GM19035 (cell line): ENCODE measurements around the gene PGP.

Experiments
- ATAC-seq: cut with Tn5 transposase; IDR thresholded peaks from one replicate; pipeline ENCODE4 v1.9.1; 2021; ENCODE audit not compliant: unreplicated experiment

Gene PGP

DNA sequence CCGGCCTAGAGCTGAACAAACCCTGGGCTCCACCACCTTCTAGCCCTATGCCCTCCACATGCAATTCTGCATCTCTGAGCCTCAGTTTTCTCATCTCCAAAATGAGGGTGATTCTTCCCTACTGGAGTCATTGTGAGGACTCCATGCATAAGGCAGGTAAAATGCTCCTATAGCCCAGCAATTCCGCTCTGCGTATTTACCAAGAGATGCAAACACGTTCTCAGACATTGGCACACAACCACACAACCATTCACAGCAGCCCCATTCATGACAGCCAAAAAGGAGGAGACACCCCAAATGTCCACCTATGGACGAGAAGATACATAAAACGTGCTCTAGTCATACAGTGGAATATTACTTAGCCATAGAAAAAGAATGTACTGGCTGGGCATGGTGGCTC, 14.3 kb downstream of the PGP start:
- no peak for ATAC-seq

DNA sequence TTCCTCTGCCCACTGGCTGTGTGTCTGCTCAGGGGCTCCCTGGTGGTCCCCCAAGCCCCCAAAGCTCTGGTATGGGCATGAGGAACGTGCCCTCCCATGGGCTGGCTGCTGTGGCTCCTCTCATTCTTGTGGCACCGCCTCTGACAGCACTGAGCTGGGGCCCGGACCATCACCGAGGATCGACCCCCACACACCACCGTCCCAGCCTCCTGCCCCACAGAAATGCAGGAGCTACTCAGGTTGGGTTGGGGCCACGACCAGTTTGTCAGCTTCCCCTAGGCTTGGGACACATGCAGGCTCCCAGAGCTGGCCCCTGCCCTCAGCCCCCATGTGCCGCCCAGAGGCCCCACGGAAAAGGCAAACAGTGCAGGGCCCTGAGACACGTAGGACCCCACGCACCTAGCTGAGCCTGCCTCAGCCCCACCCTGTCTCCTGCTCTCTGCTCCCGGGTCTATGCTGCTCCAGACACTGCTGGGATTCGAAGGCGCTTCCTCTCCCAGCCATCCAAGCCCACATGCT, 15.0 kb downstream of the PGP start:
- no peak for ATAC-seq

DNA sequence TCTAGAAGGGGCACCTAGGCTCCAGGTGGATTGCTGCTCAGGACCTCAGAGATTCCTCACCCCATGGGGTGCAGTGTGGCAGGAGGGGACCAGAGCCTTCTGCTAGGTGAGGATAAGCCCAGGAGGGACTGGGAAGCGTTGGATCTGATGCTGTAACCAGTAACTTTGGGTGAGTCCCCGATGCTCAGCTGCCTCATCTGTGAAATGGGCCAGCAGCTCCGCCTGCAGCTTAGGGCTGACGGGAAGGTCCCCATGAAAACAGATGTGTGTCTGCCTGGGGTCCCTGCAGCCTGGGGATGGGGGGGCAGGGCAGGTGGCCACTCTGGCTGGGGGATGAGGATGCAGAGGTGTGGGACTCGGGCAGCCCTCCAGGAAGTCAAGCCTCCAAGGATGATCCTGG, 15.5 kb downstream of the PGP start:
- no peak for ATAC-seq

DNA sequence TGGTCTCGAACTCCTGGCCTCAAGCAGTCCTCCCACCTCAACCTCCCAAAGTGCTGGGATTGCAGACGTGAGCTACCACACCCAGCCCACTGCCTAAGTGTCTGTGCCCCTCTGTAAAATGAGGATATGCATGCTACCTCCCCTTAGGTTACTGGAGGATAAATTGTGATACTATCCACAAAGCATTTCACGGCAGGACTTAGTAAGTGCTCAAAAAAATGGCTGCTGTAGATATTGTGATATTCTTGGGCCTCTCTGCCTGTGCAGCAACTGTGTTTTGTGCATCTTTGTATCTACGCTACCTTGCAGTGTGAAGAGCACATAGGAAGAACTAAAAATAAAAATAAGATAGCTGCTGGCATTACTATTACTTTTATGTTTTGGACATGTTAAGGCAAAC, 16.4 kb downstream of the PGP start:
- no peak for ATAC-seq

DNA sequence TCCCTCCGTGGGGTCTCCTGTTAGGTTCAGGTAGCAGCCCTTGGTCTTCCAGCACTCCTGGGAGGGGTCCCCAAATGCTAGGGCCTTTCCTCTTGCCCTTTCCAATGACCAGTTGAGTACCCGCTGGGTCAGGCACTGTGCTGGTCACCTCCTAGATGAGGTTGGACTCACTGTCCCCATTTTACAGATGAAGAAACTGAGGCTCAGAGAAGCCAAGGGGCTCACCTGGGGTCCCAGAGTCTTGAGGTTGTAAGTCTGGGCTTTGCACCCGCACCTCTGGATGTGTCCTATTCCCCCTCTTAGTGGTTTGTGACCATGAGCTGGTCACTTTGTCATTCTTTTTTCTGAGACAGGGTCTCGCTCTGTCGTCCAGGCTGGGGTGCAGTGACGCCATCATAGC, 16.9 kb downstream of the PGP start:
- no peak for ATAC-seq

DNA sequence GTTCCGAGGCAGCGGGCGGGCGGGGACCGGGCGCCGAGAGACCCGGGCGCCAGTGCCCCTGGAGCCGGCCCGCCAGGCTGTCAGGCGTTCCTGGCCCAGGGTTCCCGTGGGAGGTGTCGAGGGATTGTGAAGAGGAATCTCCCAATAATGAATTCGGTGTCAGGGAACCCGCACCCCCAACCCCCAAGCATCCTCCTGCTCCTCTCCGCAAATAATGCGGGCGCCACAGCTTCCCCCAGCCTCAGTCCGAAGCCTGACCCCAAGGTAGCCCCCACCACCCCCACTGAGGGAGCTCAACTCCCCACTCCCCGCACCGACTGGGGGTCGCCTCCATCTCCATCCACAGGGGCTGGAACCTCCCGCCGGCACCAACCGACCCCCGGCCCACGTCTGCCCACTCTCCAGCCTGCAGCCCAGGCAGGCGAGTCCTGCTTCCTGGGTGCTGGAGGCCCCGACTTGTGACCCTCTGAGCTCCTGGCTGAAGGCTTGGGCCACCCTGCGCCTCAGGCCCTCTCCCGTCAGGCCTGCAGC, 17.6 kb downstream of the PGP start:
- no peak for ATAC-seq

DNA sequence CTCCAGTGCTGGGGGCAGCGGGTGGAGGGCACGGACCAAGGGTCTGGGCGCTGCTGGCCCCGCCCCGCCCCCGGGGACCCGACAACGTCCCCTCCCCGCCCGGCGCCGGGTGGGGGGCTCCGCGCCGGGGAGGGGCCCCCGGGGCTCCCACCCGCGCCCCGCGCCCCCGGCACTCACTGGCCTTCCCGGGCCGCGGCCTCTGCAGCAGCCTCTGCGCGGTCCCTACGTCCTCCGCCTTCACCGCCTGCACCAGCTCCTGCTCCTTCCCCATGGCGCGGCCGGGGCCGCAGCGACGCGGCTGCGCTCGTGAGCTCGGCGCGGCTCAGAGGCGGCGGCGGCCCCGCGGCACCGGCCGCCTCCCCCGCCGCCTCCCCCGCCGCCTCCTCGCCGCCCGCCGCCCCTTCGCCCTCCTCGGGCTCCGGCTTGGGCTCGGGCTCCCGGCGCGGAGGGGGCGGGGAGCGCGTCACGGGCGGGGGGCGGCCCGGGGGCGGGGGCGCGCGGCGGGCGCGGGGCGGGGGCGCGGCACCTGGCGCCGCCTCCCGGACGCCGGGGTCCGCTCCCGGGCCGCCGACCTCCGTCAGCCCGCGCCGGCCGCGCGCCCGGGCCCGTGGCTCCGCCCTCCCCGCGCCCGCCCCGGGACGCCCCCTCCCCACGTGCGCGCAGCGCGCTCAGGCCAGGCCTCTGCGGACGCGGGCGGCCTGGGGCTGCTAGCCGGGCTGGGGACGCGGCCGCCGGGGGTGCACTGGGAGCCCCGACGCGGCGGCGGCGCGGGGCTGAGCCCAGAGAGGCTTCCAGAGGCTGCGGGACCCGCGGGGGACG, 18.3 kb downstream of the PGP start, which contains the start of gene CASKIN1:
Gene CASKIN1, minus strand, starts transcription at position 444 of the 819 bp plus-strand sequence. Its CDS starts 173 bp downstream, at position 271.
- ATAC-seq, result no peak

DNA sequence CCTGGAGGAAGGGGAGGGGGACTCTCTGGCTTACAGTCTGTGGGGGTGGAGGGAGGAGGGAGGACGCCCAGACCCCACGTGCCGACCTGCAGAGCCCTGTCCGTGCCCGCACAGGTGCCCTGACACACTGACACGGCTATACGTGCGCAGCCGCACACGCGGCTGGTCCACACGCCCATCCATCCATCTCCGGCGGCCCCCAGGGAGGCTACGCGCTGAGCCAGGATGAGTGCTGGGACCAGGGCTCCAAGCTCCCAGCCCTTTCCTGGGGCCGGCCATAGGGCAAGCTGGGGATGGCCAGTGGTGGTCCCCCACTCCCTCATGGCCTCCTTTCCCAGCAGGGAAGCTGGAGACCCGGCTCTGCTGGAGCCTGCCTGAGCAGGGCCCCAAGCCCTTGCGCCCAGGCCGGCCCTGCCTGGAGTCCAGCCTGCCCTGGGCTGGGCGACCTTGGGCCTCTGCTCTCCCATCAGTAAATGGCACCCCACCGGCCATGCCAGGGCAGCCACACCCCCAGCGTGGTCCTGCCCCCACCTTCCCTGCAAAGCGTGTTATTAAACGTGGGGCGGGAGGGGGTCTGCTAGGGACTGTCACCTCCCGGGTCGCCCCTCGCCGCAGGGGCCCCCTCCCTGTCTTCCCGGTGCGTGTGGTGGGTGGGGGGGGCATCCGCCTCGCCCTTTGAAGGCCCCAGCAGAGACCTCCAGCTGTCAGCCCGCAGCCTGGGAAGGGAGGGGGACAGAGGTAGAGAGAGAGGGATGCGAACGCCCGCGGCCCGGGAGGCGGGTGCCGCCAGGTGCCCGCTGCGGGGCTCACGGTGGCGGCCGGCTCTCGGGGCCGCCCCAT, 19.1 kb downstream of the PGP start:
- ATAC-seq, result no peak

DNA sequence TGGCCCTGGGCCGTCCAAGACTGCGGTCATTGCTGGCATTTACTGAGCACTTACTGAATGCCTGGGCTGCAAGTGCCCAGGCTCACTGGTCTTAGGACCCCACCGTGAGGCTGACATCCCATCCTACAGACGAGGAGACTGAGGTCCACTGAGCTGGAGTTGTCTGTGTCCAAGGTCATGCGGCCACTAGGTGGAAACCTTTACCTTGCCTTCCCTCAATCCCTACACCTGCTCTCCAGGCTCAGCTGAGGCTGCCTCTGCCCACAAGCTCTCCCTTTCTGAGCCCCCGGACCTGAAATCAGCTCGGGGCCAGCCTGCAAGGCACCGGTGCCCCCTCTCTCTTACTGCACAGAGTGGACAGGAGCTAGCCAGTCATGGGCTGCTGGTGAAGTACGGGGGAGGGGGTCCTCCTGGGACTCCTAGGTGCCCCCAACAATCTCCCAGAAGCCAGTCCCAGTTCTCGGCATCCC, 19.8 kb downstream of the PGP start:
- no peak for ATAC-seq

DNA sequence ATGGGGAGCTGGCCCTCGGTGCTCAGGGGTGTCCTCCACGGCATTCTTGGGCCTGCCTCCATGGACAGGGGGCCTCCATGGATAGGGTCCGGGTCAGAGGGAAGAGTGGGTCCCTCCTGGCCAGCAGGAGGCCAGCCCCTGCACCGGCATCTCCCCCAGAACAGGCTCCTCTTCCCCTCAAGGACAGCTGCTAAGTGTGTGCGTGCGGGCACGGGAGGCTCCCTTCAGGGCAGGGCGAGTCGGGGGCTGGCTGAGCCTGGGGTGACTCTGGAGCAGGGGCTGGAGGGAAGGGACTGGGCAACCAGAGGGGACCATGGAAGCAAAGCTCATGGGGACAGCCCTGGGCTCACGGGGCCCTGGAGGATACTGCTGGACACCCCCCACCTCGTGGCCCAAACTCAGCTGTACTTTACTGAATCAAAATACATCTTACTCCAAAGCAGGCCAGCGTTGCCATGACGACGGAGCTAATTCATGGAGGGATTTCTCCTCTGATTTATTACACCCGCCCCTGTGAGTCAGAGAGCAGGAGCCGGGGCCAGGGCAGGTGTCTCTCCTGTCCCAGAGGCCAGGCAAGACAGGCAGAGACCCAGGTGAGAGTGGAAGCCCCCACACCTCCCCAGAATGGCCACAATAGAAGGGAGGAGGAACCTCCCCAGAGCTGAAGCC, 20.3 kb downstream of the PGP start:
- no peak for ATAC-seq

DNA sequence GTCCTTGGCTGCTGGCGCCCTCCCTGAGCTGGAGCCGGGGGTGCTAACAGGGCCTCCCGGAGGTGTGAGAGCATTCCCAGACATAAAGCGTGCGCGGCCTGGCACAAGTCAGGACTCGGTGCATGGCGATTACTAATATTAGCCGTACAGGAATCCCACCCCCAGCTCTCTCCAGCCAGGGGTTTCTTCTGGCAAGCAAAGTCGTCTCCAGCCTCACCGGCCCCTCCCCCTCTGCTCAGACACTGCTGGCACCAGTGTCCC, 23.3 kb downstream of the PGP start:
- ATAC-seq, result no peak

DNA sequence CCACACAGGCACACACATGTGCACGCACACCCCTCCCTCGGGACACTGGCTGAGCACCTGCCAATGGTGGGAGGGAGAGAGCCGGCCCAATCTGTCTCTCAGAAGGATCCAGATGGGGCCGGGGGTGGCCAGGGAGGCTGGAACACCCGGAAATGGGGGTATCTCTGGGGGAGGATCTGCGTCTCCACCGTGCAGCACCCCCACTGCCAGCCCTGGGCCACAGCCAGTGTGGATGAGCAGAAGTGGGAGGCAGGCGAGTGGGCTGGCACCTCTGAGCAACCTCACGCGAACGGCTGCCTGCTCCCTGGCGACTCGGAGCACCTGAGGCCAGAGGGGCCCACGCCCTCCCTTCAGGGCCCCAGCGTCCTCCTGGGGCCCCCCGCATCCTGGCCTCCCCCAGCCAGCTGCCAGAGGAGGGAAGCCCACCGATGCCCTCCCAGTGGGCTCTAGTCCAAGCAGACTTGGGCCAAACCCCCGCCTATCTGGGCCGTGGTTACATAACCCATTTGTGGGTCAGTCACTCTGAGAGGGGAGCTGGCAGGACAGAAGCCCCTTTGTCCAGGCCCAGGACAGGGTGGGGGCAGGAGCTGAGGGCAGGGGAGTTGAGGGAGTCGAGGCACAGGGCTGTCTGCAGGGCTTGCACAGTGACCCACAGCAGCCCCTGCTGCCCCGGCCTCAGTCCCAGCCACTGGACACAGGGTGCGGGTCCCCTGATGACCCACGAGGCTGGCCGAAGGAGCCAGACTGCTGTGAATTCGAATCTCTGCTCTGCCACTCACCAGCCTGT, 23.8 kb downstream of the PGP start:
- no peak for ATAC-seq

DNA sequence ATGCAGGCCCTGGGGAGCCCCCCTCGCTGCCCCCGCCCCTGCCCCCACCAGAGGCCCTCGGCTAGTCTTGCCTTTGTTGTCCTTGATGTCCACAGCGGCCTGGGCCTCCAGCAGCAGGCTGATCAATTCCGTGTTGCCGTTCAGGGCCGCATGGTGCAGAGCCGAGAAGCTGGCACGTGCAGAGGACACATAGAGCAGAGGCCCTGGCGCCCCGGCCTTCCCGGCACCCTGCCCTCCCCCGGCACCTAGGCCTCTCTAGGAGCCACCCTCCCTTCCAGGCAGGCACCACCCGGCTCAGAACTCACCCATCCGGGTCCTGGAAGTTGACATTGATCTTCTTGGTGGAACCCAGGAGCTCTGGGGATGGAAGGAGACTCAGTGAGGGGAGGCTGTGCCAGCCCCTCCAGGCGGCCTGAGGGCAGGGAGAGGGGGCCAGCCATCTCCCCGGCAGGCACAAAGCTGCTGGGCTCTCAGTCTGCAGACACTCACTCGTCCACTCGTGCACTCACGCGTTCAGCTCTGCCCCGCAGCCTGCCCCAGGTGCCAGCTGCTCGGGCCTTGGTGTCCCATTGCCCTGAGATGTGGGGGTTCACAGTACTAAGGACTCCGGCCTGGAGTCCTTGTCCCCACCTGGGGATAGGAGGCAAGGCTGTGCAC, 24.5 kb downstream of the PGP start:
- no peak for ATAC-seq

DNA sequence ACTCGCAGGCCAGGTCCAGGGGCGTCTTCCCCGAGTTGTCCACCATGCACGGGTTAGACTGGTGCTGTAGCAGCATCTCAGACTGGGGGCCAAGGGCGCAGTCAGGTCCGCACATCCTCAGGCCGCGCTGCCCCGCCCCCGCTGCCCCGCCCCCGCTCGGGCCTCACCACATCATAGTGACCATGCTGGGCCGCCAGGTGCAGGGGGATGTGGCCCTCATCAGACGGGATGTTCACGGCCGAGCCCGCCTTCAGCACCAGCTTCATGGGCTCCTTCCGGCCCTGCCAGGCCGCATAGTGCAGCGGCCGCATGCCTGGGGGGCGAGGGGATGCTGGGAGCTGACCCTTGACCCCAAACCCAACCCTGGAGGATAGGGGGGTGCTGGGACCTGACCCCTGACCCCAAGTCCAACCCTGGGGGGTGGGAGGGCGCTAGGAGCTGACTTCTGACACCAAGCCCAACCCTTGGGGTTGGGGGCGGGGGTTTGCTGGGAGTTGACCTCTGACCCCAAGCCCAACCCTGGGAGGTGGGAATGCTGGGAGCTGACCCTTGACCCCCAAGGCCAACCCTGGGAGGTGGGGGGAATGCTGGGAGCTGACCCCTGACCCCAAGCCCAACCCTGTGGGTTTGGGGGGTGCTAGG, 25.3 kb downstream of the PGP start:
- no peak for ATAC-seq

DNA sequence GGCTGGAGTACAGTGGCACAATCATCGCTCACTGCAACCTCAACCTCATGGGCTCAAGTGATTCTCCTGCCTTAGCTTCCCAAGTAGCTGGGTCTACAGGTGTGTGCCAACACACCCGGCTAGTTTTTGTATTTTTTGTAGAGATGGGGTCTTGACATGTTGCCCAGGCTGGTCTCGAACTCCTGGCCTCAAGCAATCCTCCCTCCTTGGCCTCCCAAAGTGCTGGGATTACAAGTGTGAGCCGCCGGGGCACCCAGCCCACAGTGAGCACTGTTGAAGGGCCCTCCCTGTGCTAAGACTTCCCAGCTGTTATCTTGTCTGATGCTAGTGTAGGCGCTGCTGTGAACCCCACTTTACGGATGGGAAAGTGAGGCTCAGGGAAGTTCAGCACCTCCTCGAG, 26.2 kb downstream of the PGP start:
- no peak for ATAC-seq

DNA sequence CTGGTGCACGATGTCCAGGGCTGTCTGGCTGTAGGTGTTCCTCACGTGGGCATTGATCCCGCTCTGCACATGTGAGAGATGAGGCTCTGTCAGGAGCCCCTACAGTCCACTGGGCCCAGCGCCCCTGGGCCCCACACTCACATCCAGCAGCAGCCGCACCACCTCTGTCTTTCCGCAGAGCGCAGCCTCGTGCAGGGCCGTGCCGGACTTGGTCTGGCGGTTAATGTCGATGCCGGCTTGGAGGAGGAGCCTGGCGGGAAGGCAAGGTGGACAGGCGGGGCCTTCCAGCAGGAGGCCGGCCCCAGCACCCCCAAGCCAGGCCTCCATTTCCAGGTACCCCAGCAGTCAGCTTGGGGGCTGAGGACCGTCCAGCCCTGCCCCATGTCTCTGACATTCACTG, 27.4 kb downstream of the PGP start:
- ATAC-seq, result no peak

DNA sequence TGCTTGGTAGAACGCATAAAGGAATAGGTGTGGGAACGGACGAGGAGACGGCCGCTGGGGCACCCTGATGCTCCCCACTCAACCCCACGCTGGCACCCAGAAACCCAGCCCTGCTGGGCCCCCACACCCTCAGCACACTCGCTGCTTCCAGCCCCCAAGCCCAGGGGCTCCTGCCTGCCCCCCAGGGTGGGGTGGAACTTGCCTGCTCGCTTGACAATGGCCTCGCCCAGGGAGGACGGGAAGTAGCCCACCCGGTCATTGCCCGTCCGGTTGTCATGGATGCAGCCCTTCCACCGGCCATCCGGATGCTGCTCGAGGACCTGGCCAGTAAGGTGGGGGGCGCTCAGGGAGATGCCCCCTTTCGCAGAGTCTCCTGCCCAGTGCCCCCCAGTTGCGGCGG, 28.1 kb downstream of the PGP start:
- ATAC-seq, result no peak

DNA sequence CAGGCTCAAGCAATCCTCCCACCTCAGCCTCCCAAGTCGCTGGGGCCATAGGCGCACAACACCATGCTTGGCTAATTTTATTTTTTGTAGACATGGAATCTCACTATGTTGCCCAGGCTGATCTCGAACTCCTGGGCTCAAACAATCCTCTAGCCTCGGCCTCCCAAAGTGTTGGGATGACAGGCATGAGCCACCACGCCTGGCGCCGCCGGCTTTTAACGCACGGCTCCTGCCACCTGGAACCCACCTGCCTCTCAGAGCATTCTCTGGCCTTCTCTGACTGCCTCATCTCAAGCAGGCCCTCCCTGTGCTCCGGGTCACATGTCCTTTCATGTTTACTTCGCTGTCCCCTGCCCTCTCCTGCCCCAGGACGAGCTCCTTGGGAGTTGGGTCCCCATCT, 28.6 kb downstream of the PGP start:
- ATAC-seq, result no peak

DNA sequence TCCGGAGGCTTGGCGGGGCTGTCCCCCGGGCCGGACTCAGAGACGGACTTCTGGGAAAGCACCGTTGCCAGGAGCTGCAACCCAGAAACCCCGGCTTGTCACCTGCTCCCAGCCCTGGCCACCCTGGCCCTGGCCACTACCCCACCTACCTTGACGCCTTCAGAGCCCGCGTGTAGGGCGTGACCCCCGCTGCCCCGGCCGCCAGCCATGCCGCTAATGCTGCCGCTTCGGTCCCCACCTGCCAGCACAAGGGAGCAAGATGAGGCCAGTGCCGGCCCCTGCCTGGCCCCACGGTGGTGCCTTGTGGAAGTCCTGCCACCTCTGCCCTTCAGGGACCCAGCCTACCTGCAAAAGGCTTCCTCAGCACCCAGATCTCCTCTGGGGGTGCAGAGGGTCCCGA, 29.7 kb downstream of the PGP start:
- ATAC-seq, result no peak

DNA sequence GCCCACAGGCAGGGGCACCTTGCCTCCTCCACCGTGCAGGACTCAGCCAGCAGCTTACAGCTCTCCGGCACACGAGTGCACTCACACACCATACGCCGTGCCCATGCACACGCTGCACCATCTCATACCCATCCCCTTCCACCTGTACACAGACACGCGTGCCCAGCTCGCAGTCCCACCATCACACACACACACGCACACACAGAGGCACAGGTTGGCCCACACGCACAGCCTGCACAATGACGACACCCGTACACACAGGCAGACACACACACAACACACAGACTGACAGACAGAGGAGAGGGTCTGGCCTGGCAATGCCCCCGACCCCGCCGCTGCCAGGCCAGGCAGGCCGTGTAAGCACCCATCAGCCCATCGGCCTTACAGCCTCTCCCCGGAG, 30.3 kb downstream of the PGP start:
- no peak for ATAC-seq
